ENCODE data around the gene TTC17. TPM values are rescaled to one million over a fixed set of nuclear protein-coding genes. Genes with fewer than 3 reads are reported as not detected.

Gene TTC17
- polyA plus RNA-seq, 1 donor (not counting 4 experiments of a cell fraction or from before 2014, with no cell fraction given): 53.4 TPM

DNA sequence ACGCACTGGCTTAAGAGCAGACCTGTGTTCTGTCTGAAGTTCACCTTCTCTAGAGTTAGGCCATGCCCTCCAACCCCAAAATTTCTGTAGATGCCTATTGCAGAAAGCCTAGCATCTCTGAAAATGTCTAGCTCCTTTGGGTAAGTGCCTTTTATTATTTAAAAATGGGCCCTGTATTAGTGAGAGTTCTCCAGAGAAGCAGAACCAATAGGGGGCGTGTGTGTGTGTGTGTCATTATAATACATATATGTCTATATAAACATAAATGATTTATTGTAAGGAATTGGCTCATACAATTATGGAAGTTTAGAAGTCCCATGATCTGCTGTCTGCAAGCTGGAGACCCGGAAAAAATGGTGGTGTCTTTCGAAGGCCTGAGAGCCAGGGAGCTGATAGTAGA is 144.7 kb downstream of the TTC17 start:
- dilution Hi-C loops (cut with MboI; ENCODE audit: extremely low pct_ligation_motif_present, low sequenced_read_pairs): no loop called here
- no peak for DNase-seq (ENCODE audit: low read depth, low spot score)

DNA sequence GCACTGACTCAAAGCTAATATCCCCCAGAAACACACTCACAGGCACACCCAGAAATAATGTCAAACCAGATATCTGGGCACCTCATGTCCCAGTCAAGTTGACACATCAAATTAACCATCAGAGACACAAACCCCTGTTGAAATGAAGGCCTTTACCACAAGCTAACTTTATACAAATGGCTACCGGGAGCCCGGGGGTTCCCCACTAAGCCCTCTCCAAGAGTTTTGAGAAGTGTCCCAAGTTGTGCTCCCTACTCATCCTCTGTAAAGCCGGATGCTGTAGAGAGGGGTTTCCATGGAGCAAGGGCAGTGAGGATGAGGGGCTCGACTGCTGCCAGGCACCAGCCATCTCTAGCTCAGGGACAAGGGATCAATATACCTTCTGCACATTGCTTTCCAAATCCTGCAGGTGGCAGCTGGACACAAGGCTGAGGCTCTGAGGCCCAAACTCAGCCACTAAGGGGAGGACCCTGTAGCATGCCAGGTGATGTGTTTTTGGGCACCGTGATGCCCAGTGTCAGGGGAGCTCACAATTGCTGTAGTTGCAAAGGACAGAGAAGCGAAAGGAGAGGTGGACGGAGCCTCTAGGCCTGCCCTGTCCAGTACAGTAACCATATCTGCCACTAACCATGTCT is 145.7 kb downstream of the TTC17 start:
- H3K36me3 ChIP-seq (ENCODE audit: control insufficient read depth in 2 of 2, extremely low read depth in 1 of 2, insufficient read depth in 2 of 2, low read length in 2 of 2): no peaks in the 10 kb centered on the region
- no peak for FAIRE-seq
- H3K9me3 ChIP-seq (ENCODE audit: control insufficient read depth, low read depth, low read length): no peaks in the 10 kb centered on the region
- H3K9ac ChIP-seq (ENCODE audit: control insufficient read depth, extremely low read depth, insufficient read depth, low read length): no peak overlapping the region
- no peak overlapping the region for H2AFZ ChIP-seq (ENCODE audit: control insufficient read depth, low read length)
- H3K4me1 ChIP-seq (ENCODE audit: control insufficient read depth, extremely low read depth, insufficient read depth, low read length): peaks cover 15% of the 10 kb centered on the region
- no peaks in the 10 kb centered on the region for H3K9me1 ChIP-seq (ENCODE audit: control insufficient read depth, extremely low read depth, insufficient read depth, low read length)
- no peak overlapping the region for H3K4me2 ChIP-seq (ENCODE audit: control insufficient read depth, extremely low read depth, insufficient read depth, low read depth, low read length)
- no peaks in the 10 kb centered on the region for H3K79me2 ChIP-seq (ENCODE audit: control insufficient read depth, insufficient read depth, low read length)
- no peak overlapping the region for H3K4me3 ChIP-seq (ENCODE audit: control insufficient read depth in 2 of 3, extremely low read depth in 1 of 3, insufficient read depth in 2 of 3, low read depth in 1 of 3, low read length in 3 of 3)
- no peak for TF ChIP-seq EZH2 (IDR thresholded peaks at IDR 0.05; ENCODE audit: low read length)
- TF ChIP-seq, protein P1, sequence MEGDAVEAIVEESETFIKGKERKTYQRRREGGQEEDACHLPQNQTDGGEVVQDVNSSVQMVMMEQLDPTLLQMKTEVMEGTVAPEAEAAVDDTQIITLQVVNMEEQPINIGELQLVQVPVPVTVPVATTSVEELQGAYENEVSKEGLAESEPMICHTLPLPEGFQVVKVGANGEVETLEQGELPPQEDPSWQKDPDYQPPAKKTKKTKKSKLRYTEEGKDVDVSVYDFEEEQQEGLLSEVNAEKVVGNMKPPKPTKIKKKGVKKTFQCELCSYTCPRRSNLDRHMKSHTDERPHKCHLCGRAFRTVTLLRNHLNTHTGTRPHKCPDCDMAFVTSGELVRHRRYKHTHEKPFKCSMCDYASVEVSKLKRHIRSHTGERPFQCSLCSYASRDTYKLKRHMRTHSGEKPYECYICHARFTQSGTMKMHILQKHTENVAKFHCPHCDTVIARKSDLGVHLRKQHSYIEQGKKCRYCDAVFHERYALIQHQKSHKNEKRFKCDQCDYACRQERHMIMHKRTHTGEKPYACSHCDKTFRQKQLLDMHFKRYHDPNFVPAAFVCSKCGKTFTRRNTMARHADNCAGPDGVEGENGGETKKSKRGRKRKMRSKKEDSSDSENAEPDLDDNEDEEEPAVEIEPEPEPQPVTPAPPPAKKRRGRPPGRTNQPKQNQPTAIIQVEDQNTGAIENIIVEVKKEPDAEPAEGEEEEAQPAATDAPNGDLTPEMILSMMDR (optimal IDR thresholded peaks at IDR 0.05 in 1 of 3, IDR thresholded peaks at IDR 0.05 in 1 of 3, conservative IDR thresholded peaks at IDR 0.05 in 1 of 3; ENCODE audit: extremely low read depth in 1 of 3, insufficient read depth in 2 of 3, low read length in 3 of 3): peak; percentile 55 to 78 (median 69)
- dilution Hi-C loops (cut with MboI; ENCODE audit: extremely low pct_ligation_motif_present, low sequenced_read_pairs): no loop called here
- DNase-seq (ENCODE audit: low read depth, low spot score): no peak
- no peaks in the 10 kb centered on the region for H3K27me3 ChIP-seq (ENCODE audit: control insufficient read depth, extremely low read depth, insufficient read depth, low read length)
- H4K20me1 ChIP-seq (ENCODE audit: control insufficient read depth, extremely low read depth, insufficient read depth, low read length): no peaks in the 10 kb centered on the region
- no peak overlapping the region for H3K27ac ChIP-seq (ENCODE audit: control insufficient read depth, insufficient read depth, low read length)

More for the DNA sequence above, 144.7 kb downstream of the TTC17 start:
- Histone ChIP-seq H4K20me1 (ENCODE audit: control insufficient read depth, extremely low read depth, insufficient read depth, low read length) (no peaks in the 10 kb centered on the region), H3K4me3 (ENCODE audit: control insufficient read depth in 2 of 3, extremely low read depth in 1 of 3, insufficient read depth in 2 of 3, low read depth in 1 of 3, low read length in 3 of 3) (no peak overlapping the region), H3K9me3 (ENCODE audit: control insufficient read depth, low read depth, low read length) (no peaks in the 10 kb centered on the region), H3K9me1 (ENCODE audit: control insufficient read depth, extremely low read depth, insufficient read depth, low read length) (no peaks in the 10 kb centered on the region), H3K4me2 (ENCODE audit: control insufficient read depth, extremely low read depth, insufficient read depth, low read depth, low read length) (no peak overlapping the region), H2AFZ (ENCODE audit: control insufficient read depth, low read length) (no peak overlapping the region), H3K27me3 (ENCODE audit: control insufficient read depth, extremely low read depth, insufficient read depth, low read length) (no peaks in the 10 kb centered on the region), H3K79me2 (ENCODE audit: control insufficient read depth, insufficient read depth, low read length) (no peaks in the 10 kb centered on the region), H3K4me1 (ENCODE audit: control insufficient read depth, extremely low read depth, insufficient read depth, low read length) (peaks cover 9% of the 10 kb centered on the region), H3K27ac (ENCODE audit: control insufficient read depth, insufficient read depth, low read length) (no peak overlapping the region), H3K36me3 (ENCODE audit: control insufficient read depth in 2 of 2, extremely low read depth in 1 of 2, insufficient read depth in 2 of 2, low read length in 2 of 2) (no peaks in the 10 kb centered on the region), H3K9ac (ENCODE audit: control insufficient read depth, extremely low read depth, insufficient read depth, low read length) (no peak overlapping the region)
- TF ChIP-seq EZH2 (IDR thresholded peaks at IDR 0.05; ENCODE audit: low read length): no peak
- TF ChIP-seq, protein P1 (optimal IDR thresholded peaks at IDR 0.05 in 1 of 3, IDR thresholded peaks at IDR 0.05 in 1 of 3, conservative IDR thresholded peaks at IDR 0.05 in 1 of 3; ENCODE audit: extremely low read depth in 1 of 3, insufficient read depth in 2 of 3, low read length in 3 of 3): peak in 1 of 3 experiments; percentile 30
- no peak for FAIRE-seq
